ENCODE results near the gene CCDC12.

- TF ChIP-seq CTCF (IDR thresholded peaks at IDR 0.05) (no peak), POLR2A (IDR thresholded peaks at IDR 0.05) (no peak)
These were observed 31.1 kb upstream of the CCDC12 start for GRCh38 chr3:47007482-47008233.
